Activated B cell treated with CpG ODN at 0.5 μM for 24 hours (primary cell): ENCODE measurements around the gene APP. TPM values are rescaled to one million over a fixed set of nuclear protein-coding genes. Genes with fewer than 3 reads are reported as not detected.

Experiments used
- ATAC-seq: fragments of 200-7000 bp; cut with Tn5 transposase; one replicate; pipeline ENCODE4 v1.10.0; 2021; ENCODE audit warnings: low read depth, mild to moderate bottlenecking, moderate library complexity
- CTCF ChIA-PET: fragments of 350-600 bp; sonication (Branson Sonifier 250); formaldehyde crosslinking; loops from one replicate; lab custom pipeline; 2021; ENCODE audit warnings: antibody characterized with exemption; lab: Charles Lee
- POLR2A ChIA-PET: fragments of 350-600 bp; sonication (Branson Sonifier 250); formaldehyde crosslinking; loops from one replicate; lab custom pipeline; 2021; ENCODE audit warnings: antibody characterized with exemption; lab: Charles Lee
- DNase-seq: peaks from one replicate; pipeline ENCODE4 v3.0.0; 2022
- H3K27ac Mint-ChIP-seq: one replicate; pipeline ENCODE4 v1.8.0; 2020; ENCODE audit warnings: mixed read lengths
- H3K27me3 Mint-ChIP-seq: one replicate; pipeline ENCODE4 v1.8.0; 2021; ENCODE audit warnings: mixed read lengths
- H3K36me3 Mint-ChIP-seq: one replicate; pipeline ENCODE4 v1.8.0; 2021; ENCODE audit warnings: low read depth, mixed read lengths
- H3K4me1 Mint-ChIP-seq: one replicate; pipeline ENCODE4 v1.8.0; 2021; ENCODE audit warnings: mixed read lengths
- H3K4me3 Mint-ChIP-seq: one replicate; pipeline ENCODE4 v1.8.0; 2020; ENCODE audit warnings: mild to moderate bottlenecking, mixed read lengths
- H3K9me3 Mint-ChIP-seq: one replicate; pipeline ENCODE4 v1.8.0; 2020; ENCODE audit warnings: mixed read lengths
- intact Hi-C: fragments of 100-400 bp; cut with micrococcal nuclease; formaldehyde crosslinking; loops from one replicate; pipeline ENCODE4 v1.15.1; 2024
- total RNA-seq: library from RNA; stranded (reverse); gene quantifications from 2 replicates; pipeline ENCODE4 v1.2.3, GENCODE V29; 2022
- TF ChIP-seq, protein P1 (sequence below): fragments of 200-600 bp; IDR thresholded peaks from one replicate; pipeline ENCODE4 v1.8.0; 2022; ENCODE audit warnings: antibody characterized with exemption, mild to moderate bottlenecking

Gene APP
- total RNA-seq, 1 donor from 2014 or later: 32.1 TPM

DNA sequence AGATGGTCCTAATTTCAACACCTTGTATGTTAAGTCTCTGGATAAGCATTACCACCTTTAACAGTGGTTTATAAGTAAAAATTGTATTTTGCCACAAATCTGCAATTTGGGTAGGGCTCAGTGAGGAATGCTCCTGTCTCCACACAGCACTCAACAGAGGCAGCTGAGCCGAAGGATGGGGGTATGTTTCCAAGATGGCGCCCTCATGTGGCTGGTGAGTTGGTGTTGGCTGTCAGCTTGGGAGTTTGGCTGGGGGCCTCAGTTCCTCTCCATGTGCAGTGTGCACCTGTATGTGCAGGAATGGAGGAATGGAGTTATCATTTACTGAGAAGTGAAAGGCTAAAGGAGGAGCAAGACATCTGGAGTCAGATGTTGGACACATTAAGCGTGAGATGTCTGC lies 299.0 kb downstream of the APP start:
- H3K9me3 Mint-ChIP-seq: no peaks in the 10 kb centered on the region
- no peak for ATAC-seq
- no peak overlapping the region for H3K27ac Mint-ChIP-seq
- TF ChIP-seq, protein P1, sequence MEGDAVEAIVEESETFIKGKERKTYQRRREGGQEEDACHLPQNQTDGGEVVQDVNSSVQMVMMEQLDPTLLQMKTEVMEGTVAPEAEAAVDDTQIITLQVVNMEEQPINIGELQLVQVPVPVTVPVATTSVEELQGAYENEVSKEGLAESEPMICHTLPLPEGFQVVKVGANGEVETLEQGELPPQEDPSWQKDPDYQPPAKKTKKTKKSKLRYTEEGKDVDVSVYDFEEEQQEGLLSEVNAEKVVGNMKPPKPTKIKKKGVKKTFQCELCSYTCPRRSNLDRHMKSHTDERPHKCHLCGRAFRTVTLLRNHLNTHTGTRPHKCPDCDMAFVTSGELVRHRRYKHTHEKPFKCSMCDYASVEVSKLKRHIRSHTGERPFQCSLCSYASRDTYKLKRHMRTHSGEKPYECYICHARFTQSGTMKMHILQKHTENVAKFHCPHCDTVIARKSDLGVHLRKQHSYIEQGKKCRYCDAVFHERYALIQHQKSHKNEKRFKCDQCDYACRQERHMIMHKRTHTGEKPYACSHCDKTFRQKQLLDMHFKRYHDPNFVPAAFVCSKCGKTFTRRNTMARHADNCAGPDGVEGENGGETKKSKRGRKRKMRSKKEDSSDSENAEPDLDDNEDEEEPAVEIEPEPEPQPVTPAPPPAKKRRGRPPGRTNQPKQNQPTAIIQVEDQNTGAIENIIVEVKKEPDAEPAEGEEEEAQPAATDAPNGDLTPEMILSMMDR: no peak
- no peak overlapping the region for H3K4me3 Mint-ChIP-seq
- no peaks in the 10 kb centered on the region for H3K36me3 Mint-ChIP-seq
- ChIA-PET CTCF (no interaction called here), POLR2A (no interaction called here)
- no peaks in the 10 kb centered on the region for H3K4me1 Mint-ChIP-seq
- intact Hi-C loops: no loop called here
- DNase-seq: no peak
- no peaks in the 10 kb centered on the region for H3K27me3 Mint-ChIP-seq

DNA sequence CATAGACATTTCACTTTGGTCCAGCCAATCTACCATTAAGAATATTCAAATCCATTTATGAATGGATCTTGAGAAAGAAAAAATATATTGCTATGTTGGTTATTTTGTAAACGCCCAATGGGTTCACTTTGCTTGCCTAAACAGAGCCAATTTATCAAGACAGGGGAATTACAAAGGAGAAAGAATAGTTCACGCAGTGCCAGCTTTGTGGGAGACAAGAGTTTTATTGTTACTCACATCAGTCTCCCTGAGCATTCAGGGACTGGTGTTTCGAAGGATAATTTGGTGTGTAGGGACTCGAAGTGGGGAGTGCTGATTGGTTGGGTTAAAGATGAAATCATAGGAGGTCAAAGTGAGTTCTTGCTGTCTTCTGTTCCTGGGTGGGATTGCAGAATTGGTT lies 300.5 kb downstream of the APP start:
- TF ChIP-seq, protein P1: no peak
- no peaks in the 10 kb centered on the region for H3K9me3 Mint-ChIP-seq
- H3K36me3 Mint-ChIP-seq: no peaks in the 10 kb centered on the region
- CTCF ChIA-PET: no interaction called here
- DNase-seq: no peak
- no peaks in the 10 kb centered on the region for H3K4me1 Mint-ChIP-seq
- intact Hi-C loops: no loop called here
- H3K27ac Mint-ChIP-seq: no peak overlapping the region
- no peak for ATAC-seq
- POLR2A ChIA-PET: no interaction called here
- H3K27me3 Mint-ChIP-seq: no peaks in the 10 kb centered on the region
- no peak overlapping the region for H3K4me3 Mint-ChIP-seq

DNA sequence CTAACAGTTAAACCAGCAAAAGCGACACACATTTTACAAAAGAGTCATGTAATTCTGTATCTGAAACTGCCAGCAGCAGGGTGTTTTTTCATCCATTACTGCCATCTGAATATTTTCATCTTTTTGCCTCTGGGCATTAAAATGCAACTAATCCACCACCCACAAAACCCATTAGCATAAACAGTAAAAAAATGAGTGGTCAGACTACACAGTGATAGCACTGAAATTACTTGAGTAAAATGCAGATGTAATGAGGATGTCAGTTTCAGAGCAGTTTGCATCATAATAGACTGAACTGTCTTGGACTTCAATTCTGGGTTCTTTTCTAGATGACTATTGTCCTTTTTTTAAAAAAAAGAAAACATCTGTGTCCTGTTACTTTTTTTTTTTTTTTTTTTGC lies 303.5 kb downstream of the APP start:
- Mint-ChIP-seq H3K36me3 (no peaks in the 10 kb centered on the region), H3K4me3 (no peak overlapping the region), H3K9me3 (no peaks in the 10 kb centered on the region), H3K4me1 (no peaks in the 10 kb centered on the region), H3K27me3 (no peaks in the 10 kb centered on the region), H3K27ac (no peak overlapping the region)
- intact Hi-C loops: no loop called here
- ChIA-PET CTCF (no interaction called here), POLR2A (no interaction called here)
- ATAC-seq (no peak), DNase-seq (no peak)
- TF ChIP-seq, protein P1: no peak

DNA sequence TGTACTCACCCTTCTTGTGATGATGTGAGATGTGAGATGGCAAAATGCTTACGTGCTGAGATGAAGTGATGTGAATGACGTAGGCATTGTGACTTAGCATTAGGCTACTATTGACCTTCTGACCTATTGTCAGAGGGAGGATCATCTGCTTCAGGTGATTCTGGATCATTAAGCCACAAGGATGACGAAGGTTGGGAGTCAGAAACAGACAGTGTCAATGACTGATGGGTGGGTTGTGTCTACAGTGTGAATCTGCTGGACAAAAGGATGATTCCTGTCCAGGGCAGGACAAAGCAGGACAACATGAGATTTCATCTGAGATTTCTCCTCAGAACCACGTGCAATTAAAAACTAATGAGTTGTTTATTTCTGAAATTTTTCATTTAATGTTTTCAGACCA lies 306.8 kb downstream of the APP start:
- Mint-ChIP-seq H3K4me3 (no peak overlapping the region), H3K9me3 (no peaks in the 10 kb centered on the region), H3K27ac (no peak overlapping the region), H3K27me3 (no peaks in the 10 kb centered on the region), H3K36me3 (no peaks in the 10 kb centered on the region), H3K4me1 (no peaks in the 10 kb centered on the region)
- POLR2A ChIA-PET: no interaction called here
- no peak for DNase-seq
- TF ChIP-seq, protein P1: no peak
- CTCF ChIA-PET: no interaction called here
- intact Hi-C loops: loop anchor here (5.0 kb wide), 1 partner anchor 441 kb away; no protein-coding TSS in a partner anchor
- no peak for ATAC-seq

DNA sequence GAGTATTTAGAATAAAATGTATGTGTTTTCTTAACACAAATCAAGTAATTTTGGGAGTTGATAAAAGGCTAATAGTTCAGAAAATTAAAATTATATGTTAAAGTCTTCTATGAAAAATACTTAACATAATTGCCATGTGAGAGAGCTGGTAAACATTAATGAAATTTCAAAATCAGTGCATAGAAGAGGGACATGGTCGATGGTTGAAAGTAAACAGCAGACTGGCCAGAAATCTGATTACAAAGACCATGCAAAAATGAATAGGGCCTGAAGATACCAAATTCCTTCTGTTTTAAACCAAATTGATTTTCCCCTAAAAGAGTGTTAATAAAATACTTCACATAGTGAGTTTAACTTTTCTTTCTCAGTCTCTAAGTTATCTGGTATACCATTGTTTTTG lies 307.5 kb downstream of the APP start:
- H3K36me3 Mint-ChIP-seq: no peaks in the 10 kb centered on the region
- ChIA-PET POLR2A (no interaction called here), CTCF (interaction anchor here (0.8 to 2.1 kb wide), 2 partner anchors 255 to 854 kb away, joined by 3 to 9 read pairs; no protein-coding TSS in a partner anchor)
- TF ChIP-seq, protein P1: no peak
- no peaks in the 10 kb centered on the region for H3K27me3 Mint-ChIP-seq
- no peaks in the 10 kb centered on the region for H3K9me3 Mint-ChIP-seq
- H3K27ac Mint-ChIP-seq: no peak overlapping the region
- H3K4me3 Mint-ChIP-seq: no peak overlapping the region
- DNase-seq (no peak), ATAC-seq (no peak)
- no peaks in the 10 kb centered on the region for H3K4me1 Mint-ChIP-seq
- intact Hi-C loops: loop anchor here (5.0 kb wide), 1 partner anchor 441 kb away; no protein-coding TSS in a partner anchor
